Testis (tissue), 3 donors: Measurements from ENCODE around the gene LDLRAD4. TPM values are rescaled to one million over a fixed set of nuclear protein-coding genes. Genes with fewer than 3 reads are reported as not detected.

ENCODE experiments used
- DNase-seq: peaks from one replicate; pipeline ENCODE4 v3.0.0-alpha.2; 2019
- H3K27ac ChIP-seq, 2 donors: fragments of 200-600 bp; sonication (generic); one replicate each; pipeline ENCODE4 v1.5.1; 2019
- H3K27me3 ChIP-seq: fragments of 200-600 bp; sonication (generic); one replicate; pipeline ENCODE4 v1.5.1; 2019
- H3K36me3 ChIP-seq: fragments of 200-600 bp; sonication (generic); one replicate; pipeline ENCODE4 v1.5.1; 2017; ENCODE audit warnings: low read depth; ENCODE audit errors: missing control alignments
- H3K4me1 ChIP-seq: fragments of 200-600 bp; sonication (generic); one replicate; pipeline ENCODE4 v1.5.1; 2019
- H3K4me3 ChIP-seq, 2 donors: fragments of 200-600 bp; sonication (generic); one replicate each; pipeline ENCODE4 v1.5.1; 2017 to 2019
- H3K9me3 ChIP-seq: fragments of 200-600 bp; sonication (generic); one replicate; pipeline ENCODE4 v1.5.1; 2017
- CTCF ChIP-seq, 3 experiments: fragments of 450-650 bp in 2 of 3; fragments of 200-600 bp in 1 of 3; sonication (generic) in 1 of 3; IDR thresholded peaks; one replicate each; pipeline ENCODE4 v1.5.1; 2016 to 2019; ENCODE audit warnings: antibody characterized with exemption in 3 of 3, mild to moderate bottlenecking in 2 of 3, moderate library complexity in 1 of 3
- POLR2A ChIP-seq: fragments of 450-650 bp; IDR thresholded peaks from one replicate; pipeline ENCODE4 v1.6.1; 2017; ENCODE audit warnings: antibody characterized with exemption, mild to moderate bottlenecking, moderate library complexity
- WGBS, 2 donors: methylation state at CpG; one replicate each; pipeline ENCODE4 v1.1.5; 2018; 5-methylcytosine and 5-hydroxymethylcytosine counted together
- intact Hi-C: fragments of 100-400 bp; cut with DNase I; formaldehyde crosslinking; loops from one replicate; pipeline ENCODE4 v1.15.1; 2023; ENCODE audit warnings: low total_unique reads
- polyA plus RNA-seq: library from polyadenylated mRNA; stranded (reverse); fragments of 350-450 nt; fragmentation: Illumina TruSeq; extraction: RNeasy Lipid Tissue Mini Kit (QIAGEN cat#74804); gene quantifications from one replicate; pipeline ENCODE4 v1.2.3, GENCODE V29; 2014; ENCODE audit warnings: low read depth, low replicate concordance; ENCODE audit not compliant: insufficient read depth
- total RNA-seq, 2 donors: library from RNA; depleted of rRNA; stranded (reverse); fragments of >200 nt; gene quantifications; one replicate each; pipeline ENCODE4 v1.2.3, GENCODE V29; 2016

The LDLRAD4 gene
- total and polyA plus RNA-seq, 3 donors from 2014 or later: 22.0 to 42.2 (median 25.9) TPM

- Histone ChIP-seq H3K27ac (no peak overlapping the region), H3K4me1 (no peaks in the 10 kb centered on the region), H3K4me3 (no peak overlapping the region), H3K9me3 (no peaks in the 10 kb centered on the region), H3K27me3 (no peaks in the 10 kb centered on the region), H3K36me3 (no peaks in the 10 kb centered on the region)
- 82 to 84% methylated on average over 3 of the region's 3 CpGs for WGBS, 2 donors
- TF ChIP-seq POLR2A (no peak), CTCF (IDR thresholded peaks at IDR 0.05) (no peak)
- DNase-seq: no peak
- intact Hi-C loops: no loop called here
These were observed 198.3 kb downstream of the LDLRAD4 start for GRCh38 chr18:13416848-13417247.

GRCh38 chr18:13418013-13418710, 199.6 kb downstream of the LDLRAD4 start:
- no peaks in the 10 kb centered on the region for H3K4me1 ChIP-seq
- H3K27ac ChIP-seq: no peak overlapping the region
- H3K27me3 ChIP-seq: no peaks in the 10 kb centered on the region
- H3K4me3 ChIP-seq: no peak overlapping the region
- TF ChIP-seq POLR2A (no peak), CTCF (IDR thresholded peaks at IDR 0.05) (no peak)
- DNase-seq: no peak
- no peaks in the 10 kb centered on the region for H3K36me3 ChIP-seq
- intact Hi-C loops: no loop called here
- H3K9me3 ChIP-seq: no peaks in the 10 kb centered on the region
- WGBS, 2 donors: 87 to 89% methylated on average over 11 of the region's 11 CpGs

GRCh38 chr18:13420969-13421686, 202.6 kb downstream of the LDLRAD4 start:
- intact Hi-C loops: no loop called here
- no peaks in the 10 kb centered on the region for H3K36me3 ChIP-seq
- no peak overlapping the region for H3K27ac ChIP-seq
- WGBS, 2 donors: 88% methylated on average over 15 to 19 of the region's 19 CpGs
- no peak for DNase-seq
- H3K27me3 ChIP-seq: no peaks in the 10 kb centered on the region
- TF ChIP-seq CTCF (IDR thresholded peaks at IDR 0.05): no peak
- TF ChIP-seq POLR2A: no peak
- no peak overlapping the region for H3K4me3 ChIP-seq
- H3K4me1 ChIP-seq: no peaks in the 10 kb centered on the region
- H3K9me3 ChIP-seq: no peaks in the 10 kb centered on the region

GRCh38 chr18:13422541-13423147, 204.1 kb downstream of the LDLRAD4 start:
- Histone ChIP-seq H3K4me3 (no peak overlapping the region), H3K4me1 (no peaks in the 10 kb centered on the region), H3K9me3 (no peaks in the 10 kb centered on the region), H3K27me3 (no peaks in the 10 kb centered on the region), H3K36me3 (no peaks in the 10 kb centered on the region), H3K27ac (no peak overlapping the region)
- intact Hi-C loops: no loop called here
- TF ChIP-seq POLR2A: no peak
- no peak for TF ChIP-seq CTCF (IDR thresholded peaks at IDR 0.05)
- DNase-seq: no peak
- WGBS, 2 donors: 89 to 96% methylated on average over 5 of the region's 5 CpGs
